K562 (cell line): ENCODE data around the gene PLXNA2. TPM values are rescaled to one million over a fixed set of nuclear protein-coding genes. Genes with fewer than 3 reads are reported as not detected.

Source experiments
- BMI1 ChIP-seq: fragments of 150-350 bp; IDR thresholded peaks from 2 replicates; pipeline ENCODE4 v1.6.1; 2014; ENCODE audit warnings: low read length
- ETV1 ChIP-seq: fragments of 450-650 bp; conservative IDR thresholded peaks from 2 replicates; pipeline ENCODE4 v1.6.1; 2016; ENCODE audit warnings: missing genetic modification characterization, control low read depth, low read depth, missing compliant biosample characterization
- GATAD2B ChIP-seq: fragments of 450-650 bp; IDR thresholded peaks from 2 replicates; pipeline ENCODE4 v1.6.1; 2017; ENCODE audit warnings: mild to moderate bottlenecking, borderline replicate concordance
- HDAC2 ChIP-seq: fragments of 450-650 bp; IDR thresholded peaks from 2 replicates; pipeline ENCODE4 v1.6.1; 2016; ENCODE audit warnings: mild to moderate bottlenecking
- HDAC8 ChIP-seq: fragments of 450-650 bp; IDR thresholded peaks from 2 replicates; pipeline ENCODE4 v1.6.1; 2016; ENCODE audit warnings: mild to moderate bottlenecking, missing genetic modification characterization, moderate library complexity, missing compliant biosample characterization
- MIER1 ChIP-seq: fragments of 450-650 bp; IDR thresholded peaks from 2 replicates; pipeline ENCODE4 v1.6.1; 2016; ENCODE audit warnings: antibody characterized with exemption, mild to moderate bottlenecking, low read depth
- NFIX ChIP-seq: fragments of 250-450 bp; sonication (Bioruptor Pico); IDR thresholded peaks from 2 replicates; pipeline ENCODE4 v1.4.0; 2020; ENCODE audit warnings: low read depth, mild to moderate bottlenecking, moderate library complexity
- NR3C1 ChIP-seq: sonication (generic); formaldehyde crosslinking; IDR thresholded peaks from 2 replicates; pipeline ENCODE4 v1.8.1; 2022; ENCODE audit warnings: missing genetic modification reagents
- PURB ChIP-seq: sonication (generic); formaldehyde crosslinking; IDR thresholded peaks from 2 replicates; pipeline ENCODE4 v1.9.0; 2021; ENCODE audit warnings: low read depth, mild to moderate bottlenecking, missing genetic modification reagents
- RHOXF2B ChIP-seq: fragments of 250-450 bp; sonication (Bioruptor Pico); conservative IDR thresholded peaks from 2 replicates; pipeline ENCODE4 v1.5.1; 2021
- SIRT6 ChIP-seq: IDR thresholded peaks from one replicate; pipeline ENCODE4 v1.6.1; 2012; ENCODE audit warnings: low read depth, mild to moderate bottlenecking, control low read depth, inconsistent platforms, low read length, moderate library complexity
- SMAD1 ChIP-seq: fragments of 150-350 bp; IDR thresholded peaks from 2 replicates; pipeline ENCODE4 v1.6.1; 2014; ENCODE audit warnings: low read length, low read depth; ENCODE audit not compliant: partially characterized antibody
- STAG1 ChIP-seq: sonication (generic); formaldehyde crosslinking; IDR thresholded peaks from 2 replicates; pipeline ENCODE4 v1.5.0; 2020; ENCODE audit warnings: missing genetic modification reagents, borderline replicate concordance
- ZBTB7A ChIP-seq: IDR thresholded peaks from 2 replicates; pipeline ENCODE4 v1.6.1; 2011; ENCODE audit warnings: low read depth, mild to moderate bottlenecking, low read length, moderate library complexity, borderline replicate concordance; ENCODE audit not compliant: control insufficient read depth
- ZC3H11A ChIP-seq: IDR thresholded peaks from 2 replicates; pipeline ENCODE4 v1.6.1; 2012; ENCODE audit warnings: low read depth, low read length, improper control_type of control experiment
- ZFP30 ChIP-seq: fragments of 250-450 bp; sonication (Bioruptor Pico); IDR thresholded peaks from 2 replicates; pipeline ENCODE4 v1.8.0; 2022; ENCODE audit warnings: moderate library complexity, mild to moderate bottlenecking, inconsistent platforms, borderline replicate concordance
- ZNF174 ChIP-seq: fragments of 250-450 bp; sonication (Bioruptor Pico); IDR thresholded peaks from 2 replicates; pipeline ENCODE4 v1.4.0; 2020; ENCODE audit warnings: mild to moderate bottlenecking
- ZNF24 ChIP-seq: fragments of 450-650 bp; IDR thresholded peaks from 2 replicates; pipeline ENCODE4 v1.6.1; 2016
- ZNF431 ChIP-seq: sonication (generic); formaldehyde crosslinking; IDR thresholded peaks from 2 replicates; pipeline ENCODE4 v1.8.0; 2022; ENCODE audit warnings: mild to moderate bottlenecking, missing genetic modification reagents
- ZNF75A ChIP-seq: fragments of 450-650 bp; formaldehyde crosslinking; IDR thresholded peaks from 2 replicates; pipeline ENCODE4 v1.4.0; 2020; ENCODE audit warnings: mild to moderate bottlenecking
- polyA plus RNA-seq, 8 experiments: library from polyadenylated mRNA; depleted of rRNA in 4 of 8; stranded (reverse) in 5 of 8; unstranded in 3 of 8; fragments of >200 nt; fragmentation: Nextera tagmentation in 2 of 8; fragmentation: Illumina TruSeq in 1 of 8; extraction: Ambion mirVana in 2 of 8; extraction: Trizol in 1 of 8; gene quantifications; 2 replicates each; pipeline versions ENCODE4 v1.2.1 to v1.2.3, GENCODE V29; 2011 to 2014; ENCODE audit warnings: inconsistent platforms in 1 of 8, missing spikeins in 1 of 8
- total RNA-seq, 7 experiments: library from RNA; depleted of rRNA in 6 of 7; stranded (reverse); fragments of >200 nt in 6 of 7; fragmentation: Illumina TruSeq in 2 of 7; extraction: Trizol in 2 of 7; gene quantifications; 2 replicates each; pipeline versions ENCODE4 v1.2.1 to v1.2.3, GENCODE V29; 2011 to 2021; ENCODE audit warnings: low replicate concordance in 1 of 7
- TF ChIP-seq, protein P1 (sequence below): sonication (generic); formaldehyde crosslinking; IDR thresholded peaks from 2 replicates; pipeline ENCODE4 v1.8.0; 2022; ENCODE audit warnings: mild to moderate bottlenecking, missing genetic modification reagents
- TF ChIP-seq, protein P2 (sequence below), 2 experiments: fragments of 450-650 bp in 1 of 2; IDR thresholded peaks; 2 replicates each; pipeline ENCODE4 v1.6.1; 2011 to 2017; ENCODE audit warnings: low read depth in 2 of 2, antibody characterized with exemption in 1 of 2, borderline replicate concordance in 1 of 2, low read length in 1 of 2, mild to moderate bottlenecking in 1 of 2, mixed read lengths in 1 of 2; ENCODE audit not compliant: control insufficient read depth in 1 of 2

PLXNA2 gene
- total and polyA plus RNA-seq, 9 of the 15 experiments (the other 6 are each of a cell fraction or from before 2014, with no cell fraction given) = 0.01 to 1.3 (median 0.32) TPM

DNA sequence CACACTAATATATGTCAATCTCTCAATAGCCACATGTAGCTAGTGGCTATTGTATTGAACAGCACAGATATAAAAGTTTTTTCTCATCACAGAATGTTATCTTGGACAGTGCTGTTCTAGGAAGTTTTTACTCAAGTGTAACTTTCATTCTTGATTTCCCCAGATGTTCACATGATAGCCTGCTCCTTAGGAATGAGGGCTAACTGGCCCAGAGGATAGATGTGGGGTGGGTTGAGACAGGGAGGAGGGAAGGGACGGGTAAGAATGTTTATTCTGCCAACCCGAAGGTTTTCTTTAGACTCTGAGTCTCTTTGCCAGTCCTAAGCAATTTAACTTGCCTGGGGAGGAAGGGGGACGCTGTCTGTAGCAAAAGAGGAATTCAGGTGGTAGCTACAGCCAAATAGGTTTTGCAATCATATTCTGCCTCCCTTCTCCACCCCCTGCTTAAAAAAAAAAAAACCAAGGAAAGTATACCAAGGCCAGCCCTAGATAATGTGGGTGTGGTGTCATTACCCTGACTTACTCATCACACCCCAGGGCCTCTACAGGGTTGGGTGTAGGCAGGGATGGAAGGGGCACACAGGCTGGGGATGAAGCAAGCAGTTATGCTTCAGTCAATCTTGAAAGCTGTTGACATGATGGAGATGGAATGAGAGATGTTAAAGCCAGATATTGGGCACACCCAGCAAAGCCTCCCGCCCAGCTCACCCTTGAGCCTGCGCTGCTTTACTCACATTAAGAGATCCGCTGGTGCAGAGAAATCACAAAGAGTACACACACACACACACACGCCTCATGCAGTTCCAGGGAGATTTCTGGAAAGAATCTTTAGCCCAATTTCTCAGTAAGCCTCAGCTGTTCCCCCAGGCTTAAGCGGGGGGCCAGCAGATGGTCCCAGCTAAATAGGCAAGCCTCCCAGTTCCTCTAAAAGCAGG lies 59.9 kb downstream of the PLXNA2 start (continued):
- TF ChIP-seq STAG1 (CRISPR knock-in tag) = no peak
- no peak for TF ChIP-seq GATAD2B
- TF ChIP-seq ZFP30 (CRISPR knock-in tag) = no peak
- TF ChIP-seq ZNF431 (CRISPR knock-in tag) = no peak
- no peak for TF ChIP-seq RHOXF2B (CRISPR knock-in tag)
- TF ChIP-seq ETV1 (tag) = no peak
- TF ChIP-seq PURB = no peak
- no peak for TF ChIP-seq ZNF75A (CRISPR knock-in tag)
- no peak for TF ChIP-seq ZBTB7A
- TF ChIP-seq ZC3H11A = no peak
- TF ChIP-seq, protein P1, sequence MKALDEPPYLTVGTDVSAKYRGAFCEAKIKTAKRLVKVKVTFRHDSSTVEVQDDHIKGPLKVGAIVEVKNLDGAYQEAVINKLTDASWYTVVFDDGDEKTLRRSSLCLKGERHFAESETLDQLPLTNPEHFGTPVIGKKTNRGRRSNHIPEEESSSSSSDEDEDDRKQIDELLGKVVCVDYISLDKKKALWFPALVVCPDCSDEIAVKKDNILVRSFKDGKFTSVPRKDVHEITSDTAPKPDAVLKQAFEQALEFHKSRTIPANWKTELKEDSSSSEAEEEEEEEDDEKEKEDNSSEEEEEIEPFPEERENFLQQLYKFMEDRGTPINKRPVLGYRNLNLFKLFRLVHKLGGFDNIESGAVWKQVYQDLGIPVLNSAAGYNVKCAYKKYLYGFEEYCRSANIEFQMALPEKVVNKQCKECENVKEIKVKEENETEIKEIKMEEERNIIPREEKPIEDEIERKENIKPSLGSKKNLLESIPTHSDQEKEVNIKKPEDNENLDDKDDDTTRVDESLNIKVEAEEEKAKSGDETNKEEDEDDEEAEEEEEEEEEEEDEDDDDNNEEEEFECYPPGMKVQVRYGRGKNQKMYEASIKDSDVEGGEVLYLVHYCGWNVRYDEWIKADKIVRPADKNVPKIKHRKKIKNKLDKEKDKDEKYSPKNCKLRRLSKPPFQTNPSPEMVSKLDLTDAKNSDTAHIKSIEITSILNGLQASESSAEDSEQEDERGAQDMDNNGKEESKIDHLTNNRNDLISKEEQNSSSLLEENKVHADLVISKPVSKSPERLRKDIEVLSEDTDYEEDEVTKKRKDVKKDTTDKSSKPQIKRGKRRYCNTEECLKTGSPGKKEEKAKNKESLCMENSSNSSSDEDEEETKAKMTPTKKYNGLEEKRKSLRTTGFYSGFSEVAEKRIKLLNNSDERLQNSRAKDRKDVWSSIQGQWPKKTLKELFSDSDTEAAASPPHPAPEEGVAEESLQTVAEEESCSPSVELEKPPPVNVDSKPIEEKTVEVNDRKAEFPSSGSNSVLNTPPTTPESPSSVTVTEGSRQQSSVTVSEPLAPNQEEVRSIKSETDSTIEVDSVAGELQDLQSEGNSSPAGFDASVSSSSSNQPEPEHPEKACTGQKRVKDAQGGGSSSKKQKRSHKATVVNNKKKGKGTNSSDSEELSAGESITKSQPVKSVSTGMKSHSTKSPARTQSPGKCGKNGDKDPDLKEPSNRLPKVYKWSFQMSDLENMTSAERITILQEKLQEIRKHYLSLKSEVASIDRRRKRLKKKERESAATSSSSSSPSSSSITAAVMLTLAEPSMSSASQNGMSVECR = no peak
- TF ChIP-seq BMI1 = no peak
- no peak for TF ChIP-seq ZNF174 (CRISPR knock-in tag)
- no peak for TF ChIP-seq NFIX (CRISPR knock-in tag)
- no peak for TF ChIP-seq NR3C1
- TF ChIP-seq SIRT6 = no peak
- TF ChIP-seq, protein P2, sequence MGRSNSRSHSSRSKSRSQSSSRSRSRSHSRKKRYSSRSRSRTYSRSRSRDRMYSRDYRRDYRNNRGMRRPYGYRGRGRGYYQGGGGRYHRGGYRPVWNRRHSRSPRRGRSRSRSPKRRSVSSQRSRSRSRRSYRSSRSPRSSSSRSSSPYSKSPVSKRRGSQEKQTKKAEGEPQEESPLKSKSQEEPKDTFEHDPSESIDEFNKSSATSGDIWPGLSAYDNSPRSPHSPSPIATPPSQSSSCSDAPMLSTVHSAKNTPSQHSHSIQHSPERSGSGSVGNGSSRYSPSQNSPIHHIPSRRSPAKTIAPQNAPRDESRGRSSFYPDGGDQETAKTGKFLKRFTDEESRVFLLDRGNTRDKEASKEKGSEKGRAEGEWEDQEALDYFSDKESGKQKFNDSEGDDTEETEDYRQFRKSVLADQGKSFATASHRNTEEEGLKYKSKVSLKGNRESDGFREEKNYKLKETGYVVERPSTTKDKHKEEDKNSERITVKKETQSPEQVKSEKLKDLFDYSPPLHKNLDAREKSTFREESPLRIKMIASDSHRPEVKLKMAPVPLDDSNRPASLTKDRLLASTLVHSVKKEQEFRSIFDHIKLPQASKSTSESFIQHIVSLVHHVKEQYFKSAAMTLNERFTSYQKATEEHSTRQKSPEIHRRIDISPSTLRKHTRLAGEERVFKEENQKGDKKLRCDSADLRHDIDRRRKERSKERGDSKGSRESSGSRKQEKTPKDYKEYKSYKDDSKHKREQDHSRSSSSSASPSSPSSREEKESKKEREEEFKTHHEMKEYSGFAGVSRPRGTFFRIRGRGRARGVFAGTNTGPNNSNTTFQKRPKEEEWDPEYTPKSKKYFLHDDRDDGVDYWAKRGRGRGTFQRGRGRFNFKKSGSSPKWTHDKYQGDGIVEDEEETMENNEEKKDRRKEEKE (IDR thresholded peaks at IDR 0.05; ENCODE audit: borderline replicate concordance in 1 of 2, control insufficient read depth in 1 of 2, low read depth in 2 of 2, low read length in 1 of 2) = peak in 1 of 2 experiments; percentile 37; a peak in 1 of 4 replicates
- TF ChIP-seq ZNF24 = no peak
- TF ChIP-seq MIER1 = no peak; the same call in 1 of the 2 replicates
- TF ChIP-seq SMAD1 = no peak
- no peak for TF ChIP-seq HDAC8 (tag)
- TF ChIP-seq HDAC2 = peak; percentile 96
